GM18861 (cell line): ENCODE data around the gene ZCCHC4.

Source experiments
- ATAC-seq: cut with Tn5 transposase; IDR thresholded peaks from one replicate; pipeline ENCODE4 v1.9.1; 2021; ENCODE audit not compliant: unreplicated experiment

ZCCHC4 gene

GRCh38 chr4:25312496-25313200, at the start of gene ZCCHC4:
Gene ZCCHC4, plus strand, starts transcription at chr4:25312774. Its CDS starts 36 bp downstream, at chr4:25312810.
- ATAC-seq, result peak; percentile 81

- no peak for ATAC-seq
Observed at GRCh38 chr4:25271866-25272265, 40.7 kb upstream of the ZCCHC4 start.

- ATAC-seq, result no peak
Observed at GRCh38 chr4:25280210-25280609, 32.4 kb upstream of the ZCCHC4 start.

GRCh38 chr4:25283948-25284347, 28.6 kb upstream of the ZCCHC4 start:
- no peak for ATAC-seq

GRCh38 chr4:25284466-25284865, 28.1 kb upstream of the ZCCHC4 start:
- ATAC-seq, result no peak

- ATAC-seq, result no peak
Observed at GRCh38 chr4:25290490-25291067, 22.0 kb upstream of the ZCCHC4 start.

GRCh38 chr4:25291158-25291733, 21.3 kb upstream of the ZCCHC4 start:
- ATAC-seq, result no peak

- no peak for ATAC-seq
Observed at GRCh38 chr4:25297528-25298242, 14.9 kb upstream of the ZCCHC4 start.

GRCh38 chr4:25299476-25300203, 12.9 kb upstream of the ZCCHC4 start:
- ATAC-seq, result no peak

GRCh38 chr4:25301471-25301870, 11.1 kb upstream of the ZCCHC4 start:
- ATAC-seq, result no peak

- ATAC-seq, result no peak
Observed at GRCh38 chr4:25302626-25303025, 9.9 kb upstream of the ZCCHC4 start.

- ATAC-seq, result no peak
Observed at GRCh38 chr4:25303578-25303977, 9.0 kb upstream of the ZCCHC4 start.

GRCh38 chr4:25306518-25307057, 6.0 kb upstream of the ZCCHC4 start:
- no peak for ATAC-seq

- ATAC-seq, result no peak
Observed at GRCh38 chr4:25307596-25307995, 5.0 kb upstream of the ZCCHC4 start.

GRCh38 chr4:25308306-25308705, 4.3 kb upstream of the ZCCHC4 start:
- ATAC-seq, result no peak

GRCh38 chr4:25308761-25309160, 3.8 kb upstream of the ZCCHC4 start:
- ATAC-seq, result no peak

GRCh38 chr4:25310066-25310802, 2.3 kb upstream of the ZCCHC4 start:
- peak; percentile 56 for ATAC-seq

- peak; percentile 5 for ATAC-seq
Observed at GRCh38 chr4:25310803-25311166, 1.8 kb upstream of the ZCCHC4 start.

- no peak for ATAC-seq
Observed at GRCh38 chr4:25313201-25313895, 774 bp downstream of the ZCCHC4 start.

- ATAC-seq, result no peak
Observed at GRCh38 chr4:25320336-25320735, 7.8 kb downstream of the ZCCHC4 start.
